HepG2 (cell line): ENCODE data around the gene PLXNB2. TPM values are rescaled to one million over a fixed set of nuclear protein-coding genes. Genes with fewer than 3 reads are reported as not detected.

Experiments used
- ATAC-seq: fragments of 200-7000 bp; cut with Tn5 transposase; 3 replicates; pipeline ENCODE4 v1.9.1; 2020; ENCODE audit warnings: mild to moderate bottlenecking, moderate library complexity
- BruUV-seq: library from RNA; stranded (reverse); fragments of 400-500 nt; replicated peaks from 2 replicates; lab custom pipeline; 2021; lab: Mats Ljungman, UMichigan
- CTCF ChIA-PET: fragments of 300-600 bp; formaldehyde crosslinking; extraction: SDS; loops from one replicate; lab custom pipeline; 2021; ENCODE audit warnings: low total read pairs, inconsistent platforms, low intra/inter-chr PET ratio; lab: Yijun Ruan, JAX
- POLR2A ChIA-PET: fragments of 350-600 bp; sonication (Branson Sonifier 250); formaldehyde crosslinking; loops from one replicate; lab custom pipeline; 2020; ENCODE audit warnings: antibody characterized with exemption, inconsistent platforms; lab: Yijun Ruan, JAX
- DNase-seq: peaks from one replicate; pipeline ENCODE4 v3.0.0-alpha.2; 2015; ENCODE audit warnings: low spot score
- FAIRE-seq: peaks from 3 replicates; lab custom pipeline; 2011; peaks lifted over from hg19 to GRCh38; lab: Jason Lieb, UNC
- H2AFZ ChIP-seq: one replicate; pipeline ENCODE4 v1.6.1; 2011; ENCODE audit warnings: low read length, inconsistent platforms
- H3K27ac ChIP-seq: fragments of 300-600 bp; 3 replicates; pipeline ENCODE4 v1.8.0; 2011; ENCODE audit warnings: mixed run types, mild to moderate bottlenecking, mixed read lengths, low read length, inconsistent platforms; ENCODE audit not compliant: insufficient read depth; ENCODE audit errors: extremely low read length
- H3K27me3 ChIP-seq, 2 experiments: fragments of 200-600 bp in 1 of 2; 2 replicates in 1 of 2; 3 replicates in 1 of 2; pipeline versions ENCODE4 v1.6.0 to v1.8.0; 2011; ENCODE audit warnings: low read length in 2 of 2, mild to moderate bottlenecking in 2 of 2, moderate library complexity in 2 of 2, inconsistent platforms in 1 of 2; ENCODE audit not compliant: insufficient read depth in 2 of 2, control insufficient read depth in 1 of 2
- H3K36me3 ChIP-seq, 2 experiments: fragments of 200-600 bp in 1 of 2; replicated peaks in 1 of 2; 2 replicates in 1 of 2; 3 replicates in 1 of 2; pipeline versions ENCODE4 v1.5.1 to v1.8.0; 2011; ENCODE audit warnings: low read length in 2 of 2, inconsistent platforms in 1 of 2; ENCODE audit not compliant: insufficient read depth in 2 of 2, control insufficient read depth in 1 of 2
- H3K4me1 ChIP-seq: 2 replicates; pipeline ENCODE4 v1.5.1; 2012; ENCODE audit warnings: low read length, inconsistent platforms; ENCODE audit not compliant: insufficient read depth
- H3K4me2 ChIP-seq: 2 replicates; pipeline ENCODE4 v1.6.0; 2011; ENCODE audit warnings: low read depth, low read length, inconsistent platforms
- H3K4me3 ChIP-seq, 3 experiments: fragments of 200-600 bp in 1 of 3; sonication (generic), shearing (Covaris generic) in 1 of 3; replicated peaks in 1 of 3; 2 replicates each; pipeline ENCODE4 v1.5.1; 2011 to 2016; ENCODE audit warnings: low read length in 3 of 3, inconsistent platforms in 2 of 3, low read depth in 2 of 3, mild to moderate bottlenecking in 2 of 3, control low read depth in 1 of 3, mixed read lengths in 1 of 3; ENCODE audit not compliant: insufficient read depth in 1 of 3
- H3K79me2 ChIP-seq: one replicate; pipeline ENCODE4 v1.6.1; 2011; ENCODE audit warnings: low read length, inconsistent platforms; ENCODE audit not compliant: insufficient read depth
- H3K9ac ChIP-seq: 2 replicates; pipeline ENCODE4 v1.6.0; 2011; ENCODE audit warnings: mild to moderate bottlenecking, low read depth, low read length, inconsistent platforms; ENCODE audit not compliant: insufficient read depth
- H3K9me3 ChIP-seq: 2 replicates; pipeline ENCODE4 v1.5.1; 2012; ENCODE audit warnings: mild to moderate bottlenecking, low read length
- H4K20me1 ChIP-seq: 2 replicates; pipeline ENCODE4 v1.6.0; 2011; ENCODE audit warnings: inconsistent platforms, mild to moderate bottlenecking, low read length, moderate library complexity; ENCODE audit not compliant: insufficient read depth
- AGO2 ChIP-seq: fragments of 200-400 bp; formaldehyde crosslinking; optimal IDR thresholded peaks from 2 replicates; pipeline ENCODE3; 2017; ENCODE audit warnings: mild to moderate bottlenecking, low read depth, low read length, moderate library complexity
- ARNT2 ChIP-seq: sonication (generic); formaldehyde crosslinking; IDR thresholded peaks from 2 replicates; pipeline ENCODE4 v1.8.0; 2022; ENCODE audit warnings: mild to moderate bottlenecking, low read depth, missing genetic modification reagents, moderate library complexity
- ATF5 ChIP-seq: sonication (generic); formaldehyde crosslinking; IDR thresholded peaks from 2 replicates; pipeline ENCODE4 v1.4.0; 2020; ENCODE audit warnings: mild to moderate bottlenecking, low read depth, missing genetic modification reagents
- ATM ChIP-seq: fragments of 450-650 bp; IDR thresholded peaks from 2 replicates; pipeline ENCODE4 v1.7.1; 2017; ENCODE audit warnings: mild to moderate bottlenecking, borderline replicate concordance
- EEA1 ChIP-seq: sonication (generic); formaldehyde crosslinking; IDR thresholded peaks from 2 replicates; pipeline ENCODE4 v1.5.1; 2020; ENCODE audit warnings: mild to moderate bottlenecking, missing genetic modification reagents, borderline replicate concordance
- FOXO1 ChIP-seq: sonication (generic); formaldehyde crosslinking; IDR thresholded peaks from 2 replicates; pipeline ENCODE4 v1.4.0; 2020; ENCODE audit warnings: missing genetic modification reagents
- HDAC2 ChIP-seq: sonication (generic); formaldehyde crosslinking; IDR thresholded peaks from 2 replicates; pipeline ENCODE4 v1.4.0; 2020; ENCODE audit warnings: missing genetic modification reagents
- HNF1B ChIP-seq: sonication (generic); formaldehyde crosslinking; IDR thresholded peaks from 2 replicates; pipeline ENCODE4 v1.5.1; 2020; ENCODE audit warnings: mild to moderate bottlenecking, moderate library complexity, missing genetic modification reagents
- MLLT10 ChIP-seq: sonication (generic); formaldehyde crosslinking; IDR thresholded peaks from 2 replicates; pipeline ENCODE4 v1.4.0; 2020; ENCODE audit warnings: missing genetic modification reagents
- MTA3 ChIP-seq: sonication (generic); formaldehyde crosslinking; IDR thresholded peaks from 2 replicates; pipeline ENCODE4 v1.4.0; 2020; ENCODE audit warnings: missing genetic modification reagents
- NCOA2 ChIP-seq: sonication (generic); formaldehyde crosslinking; IDR thresholded peaks from 2 replicates; pipeline ENCODE4 v1.8.0; 2022; ENCODE audit warnings: inconsistent platforms
- PITX1 ChIP-seq: sonication (generic); formaldehyde crosslinking; IDR thresholded peaks from 2 replicates; pipeline ENCODE4 v1.5.1; 2020; ENCODE audit warnings: mild to moderate bottlenecking, missing genetic modification reagents
- SIN3A ChIP-seq: IDR thresholded peaks from 2 replicates; pipeline ENCODE4 v1.6.1; 2011; ENCODE audit warnings: low read depth, mild to moderate bottlenecking, control low read depth, low read length, borderline replicate concordance
- SMYD3 ChIP-seq: sonication (generic); formaldehyde crosslinking; IDR thresholded peaks from 2 replicates; pipeline ENCODE4 v1.8.1; 2023; ENCODE audit warnings: mild to moderate bottlenecking, missing genetic modification reagents
- ZNF3 ChIP-seq: IDR thresholded peaks from 2 replicates; pipeline ENCODE4 v1.7.0; 2017; ENCODE audit warnings: inconsistent platforms
- ZNF674 ChIP-seq: sonication (generic); formaldehyde crosslinking; IDR thresholded peaks from 2 replicates; pipeline ENCODE4 v1.5.0; 2020; ENCODE audit warnings: low read depth, mild to moderate bottlenecking, missing genetic modification reagents
- ZNF7 ChIP-seq: IDR thresholded peaks from 2 replicates; pipeline ENCODE4 v1.6.1; 2016; ENCODE audit warnings: missing biosample characterization, missing genetic modification reagents
- whole genome bisulfite sequencing: methylation state at CpG from one replicate; pipeline ENCODE4 v1.1.6; 2017; ENCODE audit warnings: low lambda C conversion rate; 5-methylcytosine and 5-hydroxymethylcytosine counted together
- in situ Hi-C: cut with HindIII; loops from 2 replicates; pipeline ENCODE4 v1.10.0; 2017; ENCODE audit warnings: low pct_unique_long_range_greater_than_20kb; ENCODE audit not compliant: extremely low pct_ligation_motif_present
- intact Hi-C: fragments of 100-400 bp; cut with micrococcal nuclease; formaldehyde crosslinking; loops from one replicate; pipeline ENCODE4 v1.10.0; 2022; ENCODE audit not compliant: unreplicated experiment
- polyA plus RNA-seq, 8 experiments: library from polyadenylated mRNA; depleted of rRNA in 3 of 8; stranded (reverse) in 7 of 8; unstranded in 1 of 8; fragments of >200 nt; fragmentation: Illumina TruSeq in 4 of 8; extraction: Trizol in 4 of 8; gene quantifications; 2 replicates each; pipeline versions ENCODE4 v1.2.1 to v1.2.3, GENCODE V29; 2011 to 2016; ENCODE audit warnings: low read depth in 4 of 8, missing spikeins in 1 of 8, mixed read lengths in 1 of 8; ENCODE audit not compliant: insufficient read depth in 1 of 8
- total RNA-seq, 5 experiments: library from RNA; depleted of rRNA; stranded (reverse); fragments of >200 nt; fragmentation: Illumina TruSeq; extraction: Trizol; gene quantifications; 2 replicates each; pipeline ENCODE4 v1.2.3, GENCODE V29; 2016; ENCODE audit warnings: low read depth in 1 of 5

Gene PLXNB2
- total and polyA plus RNA-seq, 2 of the 13 experiments (the other 11 are each of a cell fraction or from before 2014, with no cell fraction given) = 32.6 to 68.9 TPM

- no peak for TF ChIP-seq SIN3A
- no peak for TF ChIP-seq MTA3 (CRISPR knock-in tag)
- no peak for TF ChIP-seq SMYD3 (CRISPR knock-in tag)
- TF ChIP-seq ATM = no peak
- TF ChIP-seq ARNT2 = no peak
Measured at GRCh38 chr22:50286275-50286674, 21.2 kb downstream of the PLXNB2 start (continued).

- no peak overlapping the region for H2AFZ ChIP-seq
- no peaks in the 10 kb centered on the region for H3K9me3 ChIP-seq
- POLR2A ChIA-PET = no interaction called here
- in situ Hi-C loops = no loop called here
- H3K4me1 ChIP-seq = no peaks in the 10 kb centered on the region
- CTCF ChIA-PET = no interaction called here
- H3K79me2 ChIP-seq = peaks cover 8% of the 10 kb centered on the region
- H3K4me2 ChIP-seq = no peak overlapping the region
- TF ChIP-seq AGO2 (peak; percentile 3), FOXO1 (no peak)
- no peak overlapping the region for H3K27ac ChIP-seq
- intact Hi-C loops = no loop called here
- DNase-seq (no peak), ATAC-seq (no peak), FAIRE-seq (no peak)
- no peak overlapping the region for H3K9ac ChIP-seq
- 95% methylated on average over 20 of the region's 34 CpGs for WGBS
- H3K4me3 ChIP-seq = no peak overlapping the region
- H4K20me1 ChIP-seq = peaks cover 4% of the 10 kb centered on the region; the same call in 1 of the 2 replicates
- H3K27me3 ChIP-seq = no peaks in the 10 kb centered on the region
- H3K36me3 ChIP-seq = peaks cover 33 to 51% of the 10 kb centered on the region in 2 experiments; a peak in 4 of 5 replicates
- BruUV-seq = no TSS peak
Measured at GRCh38 chr22:50285568-50286229, 21.7 kb downstream of the PLXNB2 start.

DNA sequence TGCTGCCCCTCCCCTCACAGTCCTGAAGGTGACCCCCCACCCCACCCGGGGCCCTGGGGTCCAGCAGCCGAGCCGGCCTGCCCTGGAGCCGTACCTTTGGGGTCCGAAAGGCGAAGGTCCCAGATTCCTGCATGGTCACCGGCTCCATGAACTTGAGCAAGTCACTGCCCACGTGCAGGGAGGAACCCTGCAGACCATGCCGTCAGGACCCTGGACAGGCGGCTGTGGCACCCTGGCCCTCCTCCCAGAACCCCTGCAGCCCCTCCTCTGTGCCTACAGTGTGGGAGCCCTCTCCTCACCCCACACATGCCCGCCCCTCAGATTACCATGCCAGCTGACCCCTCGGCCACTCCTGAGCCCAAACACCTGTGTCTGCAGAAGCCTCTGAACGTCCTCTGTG, 23.0 kb downstream of the PLXNB2 start:
- no peak overlapping the region for H3K4me2 ChIP-seq
- H3K9me3 ChIP-seq = no peaks in the 10 kb centered on the region
- H3K27me3 ChIP-seq = no peaks in the 10 kb centered on the region
- CTCF ChIA-PET = no interaction called here
- in situ Hi-C loops (no loop called here), intact Hi-C loops (no loop called here)
- POLR2A ChIA-PET = no interaction called here
- FAIRE-seq = no peak
- H4K20me1 ChIP-seq = peaks cover 4% of the 10 kb centered on the region; the same call in 1 of the 2 replicates
- no TSS peak for BruUV-seq
- H2AFZ ChIP-seq = no peak overlapping the region
- no peak overlapping the region for H3K9ac ChIP-seq
- no peak overlapping the region for H3K4me3 ChIP-seq
- 93% methylated on average over 3 of the region's 13 CpGs for WGBS
- no peak overlapping the region for H3K27ac ChIP-seq
- H3K79me2 ChIP-seq = no peaks in the 10 kb centered on the region
- ATAC-seq = no peak
- H3K36me3 ChIP-seq = peaks cover 35 to 51% of the 10 kb centered on the region in 2 experiments; a peak in 4 of 5 replicates
- H3K4me1 ChIP-seq = no peaks in the 10 kb centered on the region
- no peak for DNase-seq
- TF ChIP-seq ATF5 = no peak
- TF ChIP-seq ZNF674 (CRISPR knock-in tag) = no peak
- no peak for TF ChIP-seq MLLT10 (CRISPR knock-in tag)
- no peak for TF ChIP-seq PITX1 (CRISPR knock-in tag)
- no peak for TF ChIP-seq NCOA2 (CRISPR knock-in tag)
- TF ChIP-seq HNF1B (CRISPR knock-in tag) = no peak
- TF ChIP-seq ZNF7 (CRISPR knock-in tag) = no peak
- TF ChIP-seq HDAC2 = no peak
- TF ChIP-seq ZNF3 (CRISPR knock-in tag) = no peak
- TF ChIP-seq EEA1 (CRISPR knock-in tag) = no peak
